ENCODE measurements around the gene SMPD3. TPM values are rescaled to one million over a fixed set of nuclear protein-coding genes. Genes with fewer than 3 reads are reported as not detected.

The SMPD3 gene
- total and polyA plus RNA-seq, 2 experiments from 2014 or later: 0.57 to 0.83 TPM

DNA sequence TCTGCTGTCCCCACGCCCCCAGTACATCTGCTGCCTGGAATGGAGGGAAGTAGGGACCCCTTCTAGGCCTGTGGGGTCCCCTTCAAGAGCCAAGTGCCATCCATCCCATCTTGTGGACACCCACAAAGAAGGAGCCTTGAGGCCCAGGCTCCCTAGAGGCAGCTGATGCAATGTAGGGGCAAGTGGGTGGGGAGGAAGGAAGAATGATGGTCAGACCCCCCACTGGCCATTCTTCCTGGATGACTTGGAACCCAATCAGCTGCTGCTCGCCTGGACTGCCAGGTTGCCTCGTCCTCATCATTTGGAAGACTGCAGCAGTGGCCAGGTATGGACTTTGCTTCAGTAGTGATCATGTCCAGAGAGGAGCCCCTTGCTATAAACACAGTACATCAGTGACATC is 48.9 kb downstream of the SMPD3 start:
- H3K4me3 Mint-ChIP-seq: no peak overlapping the region
- Histone ChIP-seq H3F3A (replicated peaks; ENCODE audit: low read depth) (no peaks in the 10 kb centered on the region), H3K4me1 (ENCODE audit: insufficient read depth) (peaks cover 10% of the 10 kb centered on the region), H3K4me3 (no peak overlapping the region), H2AFZ (0 out of 2 replicates have a peak overlapping the region, but pooled peaks have one; percentile 40), H4K20me1 (replicated peaks; ENCODE audit: insufficient read depth) (no peaks in the 10 kb centered on the region), H3K79me2 (replicated peaks; ENCODE audit: insufficient read depth) (no peaks in the 10 kb centered on the region), H3K27me3 (ENCODE audit: insufficient read depth) (no peaks in the 10 kb centered on the region), H3K4me2 (no peak overlapping the region), H3K27ac (ENCODE audit: low read depth) (no peak overlapping the region), H3K9me2 (ENCODE audit: insufficient read depth) (no peaks in the 10 kb centered on the region), H3K36me3 (ENCODE audit: insufficient read depth) (no peaks in the 10 kb centered on the region)
- no peaks in the 10 kb centered on the region for H3K9me3 Mint-ChIP-seq
- H3K27me3 Mint-ChIP-seq (ENCODE audit: insufficient read depth, low read depth, poor library complexity): peaks cover 5% of the 10 kb centered on the region
- no peak for ATAC-seq
- H3K27ac Mint-ChIP-seq: no peak overlapping the region
- TF ChIP-seq STAT1 (IDR thresholded peaks at IDR 0.05; ENCODE audit: unreplicated experiment): no peak
- TF ChIP-seq EZH2 (IDR thresholded peaks at IDR 0.05; ENCODE audit: low read depth, unreplicated experiment): no peak
- no peak for TF ChIP-seq POLR2AphosphoS5 (IDR thresholded peaks at IDR 0.05; ENCODE audit: low read depth)
- TF ChIP-seq REST (IDR thresholded peaks at IDR 0.05; ENCODE audit: unreplicated experiment): no peak
- no peak for TF ChIP-seq ZNF462 (CRISPR knock-in tag; IDR thresholded peaks at IDR 0.05)
- no peak for TF ChIP-seq CREB1 (CRISPR knock-in tag; IDR thresholded peaks at IDR 0.05; ENCODE audit: low read depth)
- TF ChIP-seq JUNB (IDR thresholded peaks at IDR 0.05; ENCODE audit: unreplicated experiment): no peak
- DNase-seq (ENCODE audit: low spot score): no peak
- peaks cover 17% of the 10 kb centered on the region for H3K4me1 Mint-ChIP-seq
- H3K36me3 Mint-ChIP-seq (ENCODE audit: low read depth): no peaks in the 10 kb centered on the region
